Kidney epithelial cell (primary cell): Measurements from ENCODE around the gene TSR3. TPM values are rescaled to one million over a fixed set of nuclear protein-coding genes. Genes with fewer than 3 reads are reported as not detected.

Experiments
- DNase-seq: peaks from one replicate; pipeline ENCODE4 v3.0.0-alpha.2; 2010; ENCODE audit warnings: low read depth
- H3K27me3 ChIP-seq: 2 replicates; pipeline ENCODE4 v1.6.0; 2011; ENCODE audit warnings: low read length; ENCODE audit not compliant: control insufficient read depth, insufficient read depth
- H3K36me3 ChIP-seq: 2 replicates; pipeline ENCODE4 v1.5.1; 2011; ENCODE audit warnings: low read length; ENCODE audit not compliant: control insufficient read depth, insufficient read depth
- H3K4me3 ChIP-seq: 2 replicates; pipeline ENCODE4 v1.5.1; 2011; ENCODE audit warnings: low read depth, mild to moderate bottlenecking, control low read depth, low read length
- CTCF ChIP-seq: IDR thresholded peaks from 2 replicates; pipeline ENCODE4 v1.5.1; 2011; ENCODE audit warnings: mild to moderate bottlenecking, moderate library complexity, low read length, control low read depth, inconsistent platforms; ENCODE audit not compliant: insufficient read depth, poor library complexity, severe bottlenecking
- total RNA-seq: library from RNA; depleted of rRNA; stranded (reverse); fragments of >200 nt; gene quantifications from 2 replicates; pipeline ENCODE4 v1.2.3, GENCODE V29; 2015

The TSR3 gene
- total RNA-seq, 1 donor from 2014 or later, result 138 TPM

- Histone ChIP-seq H3K4me3 (no peak overlapping the region), H3K27me3 (no peaks in the 10 kb centered on the region), H3K36me3 (no peaks in the 10 kb centered on the region)
- no peak for DNase-seq
- no peak for TF ChIP-seq CTCF
Measured at GRCh38 chr16:1375298-1375640, 23.6 kb upstream of the TSR3 start.

- TF ChIP-seq CTCF, result no peak
- H3K27me3 ChIP-seq, result no peaks in the 10 kb centered on the region
- DNase-seq, result no peak
- no peak overlapping the region for H3K4me3 ChIP-seq
- H3K36me3 ChIP-seq, result no peaks in the 10 kb centered on the region
Measured at GRCh38 chr16:1374418-1375297, 23.0 kb upstream of the TSR3 start.

GRCh38 chr16:1372292-1372950 lies 20.7 kb upstream of the TSR3 start:
- no peak for TF ChIP-seq CTCF
- H3K36me3 ChIP-seq, result no peaks in the 10 kb centered on the region
- H3K4me3 ChIP-seq, result no peak overlapping the region
- no peak for DNase-seq
- H3K27me3 ChIP-seq, result no peaks in the 10 kb centered on the region

GRCh38 chr16:1371054-1371978 lies 19.6 kb upstream of the TSR3 start:
- H3K27me3 ChIP-seq, result no peaks in the 10 kb centered on the region
- no peaks in the 10 kb centered on the region for H3K36me3 ChIP-seq
- H3K4me3 ChIP-seq, result no peak overlapping the region
- no peak for TF ChIP-seq CTCF
- DNase-seq, result no peak

- Histone ChIP-seq H3K4me3 (no peak overlapping the region), H3K27me3 (no peaks in the 10 kb centered on the region), H3K36me3 (peaks cover 3% of the 10 kb centered on the region)
- no peak for DNase-seq
- TF ChIP-seq CTCF, result no peak
Measured at GRCh38 chr16:1367486-1368174, 16.0 kb upstream of the TSR3 start.
